HL-60 (cell line): ENCODE measurements around the gene SRGAP2B.
"Not testable (repeated sequence)": the region's sequence is repeated elsewhere in the genome, so short reads cannot be mapped to it uniquely, and the experiment has no call there.

Experiments used
- CTCF ChIP-seq: IDR thresholded peaks from one replicate; pipeline ENCODE4 v1.5.1; 2011; ENCODE audit warnings: low read length, control low read depth, inconsistent platforms; ENCODE audit not compliant: insufficient read depth
- POLR2AphosphoS5 ChIP-seq: IDR thresholded peaks from 2 replicates; pipeline ENCODE4 v1.6.1; 2012; ENCODE audit warnings: low read depth

GRCh38 chr1:144948390-144948789, 146.7 kb downstream of the SRGAP2B start:
- not testable (repeated sequence) for TF ChIP-seq CTCF, POLR2AphosphoS5
